Measurements from ENCODE around the gene MAPK1IP1L. TPM values are rescaled to one million over a fixed set of nuclear protein-coding genes. Genes with fewer than 3 reads are reported as not detected.

The MAPK1IP1L gene
- polyA plus RNA-seq, 3 donors, result 105 to 121 (median 114) TPM

DNA sequence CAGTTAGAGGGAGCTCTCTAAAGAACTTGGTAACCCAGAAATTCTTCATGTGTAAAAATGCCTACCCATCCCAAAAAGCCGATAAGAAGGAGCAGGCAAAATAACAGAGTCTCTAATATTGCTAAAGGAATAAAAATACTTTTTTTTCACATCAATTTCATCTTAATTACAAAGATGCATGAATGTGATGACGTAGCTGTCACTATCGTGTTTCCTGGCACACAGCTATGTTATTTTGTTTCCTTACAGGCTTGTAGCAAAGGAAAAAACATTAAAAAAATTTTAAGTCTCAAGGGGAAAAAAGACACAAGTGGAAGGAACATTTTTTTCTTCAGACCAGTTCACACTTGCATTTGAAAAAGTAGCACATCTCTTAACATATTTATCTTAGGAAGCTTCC is 67.3 kb downstream of the MAPK1IP1L start:
- no peak for DNase-seq

Other genes with a start within 250 kb of the MAPK1IP1L start
- 10 to 100 TPM in 1 of 3 donors, 1 to 10 TPM in 2; 8.5 to 10.5 (median 9.7) TPM for gene GCH1, start 148.8 kb upstream of the MAPK1IP1L start, polyA plus RNA-seq (ENCODE audit: insufficient read length in 3 of 3)
- 10 to 100 TPM; 16.1 to 19.0 (median 18.4) TPM for gene WDHD1, start 24.5 kb upstream of the MAPK1IP1L start, polyA plus RNA-seq (ENCODE audit: insufficient read length in 3 of 3)
- 10 to 100 TPM; 15.8 to 24.0 (median 21.5) TPM for gene SOCS4, start 24.4 kb upstream of the MAPK1IP1L start, polyA plus RNA-seq (ENCODE audit: insufficient read length in 3 of 3)
- 10 to 100 TPM; 17.1 to 19.3 (median 17.6) TPM for gene LGALS3, start 77.6 kb downstream of the MAPK1IP1L start, polyA plus RNA-seq (ENCODE audit: insufficient read length in 3 of 3)
- gene DLGAP5, start 139.9 kb downstream of the MAPK1IP1L start, polyA plus RNA-seq (ENCODE audit: insufficient read length in 3 of 3), result 10 to 100 TPM; 25.3 to 32.8 (median 27.6) TPM
- gene FBXO34, start 219.8 kb downstream of the MAPK1IP1L start, polyA plus RNA-seq (ENCODE audit: insufficient read length in 3 of 3), result 10 to 100 TPM; 32.9 to 42.1 (median 34.0) TPM